GM18951 (cell line): Measurements from ENCODE around the gene PRODH2.

Experiments
- POLR2A ChIP-seq: IDR thresholded peaks from 4 replicates; pipeline ENCODE4 v1.6.1; 2011; ENCODE audit warnings: mild to moderate bottlenecking; ENCODE audit not compliant: insufficient read length, insufficient read depth; ENCODE audit errors: extremely low read depth
- in situ Hi-C: fragments of 300-500 bp; cut with MboI; formaldehyde crosslinking; loops from one replicate; pipeline ENCODE4 v1.12.0; 2022; ENCODE audit warnings: low sequenced_read_pairs, mixed read lengths, inconsistent platforms; ENCODE audit not compliant: unreplicated experiment

Gene PRODH2

DNA sequence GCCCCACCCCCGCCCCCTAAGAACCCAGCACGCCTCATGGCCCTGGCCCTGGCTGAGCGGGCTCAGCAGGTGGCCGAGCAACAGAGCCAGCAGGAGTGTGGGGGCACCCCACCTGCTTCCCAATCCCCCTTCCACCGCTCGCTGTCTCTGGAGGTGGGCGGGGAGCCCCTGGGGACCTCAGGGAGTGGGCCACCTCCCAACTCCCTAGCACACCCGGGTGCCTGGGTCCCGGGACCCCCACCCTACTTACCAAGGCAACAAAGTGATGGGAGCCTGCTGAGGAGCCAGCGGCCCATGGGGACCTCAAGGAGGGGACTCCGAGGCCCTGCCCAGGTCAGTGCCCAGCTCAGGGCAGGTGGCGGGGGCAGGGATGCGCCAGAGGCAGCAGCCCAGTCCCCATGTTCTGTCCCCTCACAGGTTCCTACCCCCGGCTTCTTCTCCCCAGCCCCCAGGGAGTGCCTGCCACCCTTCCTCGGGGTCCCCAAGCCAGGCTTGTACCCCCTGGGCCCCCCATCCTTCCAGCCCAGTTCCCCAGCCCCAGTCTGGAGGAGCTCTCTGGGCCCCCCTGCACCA is 25.3 kb downstream of the PRODH2 start:
- in situ Hi-C loops: no loop called here
- TF ChIP-seq POLR2A: no peak

DNA sequence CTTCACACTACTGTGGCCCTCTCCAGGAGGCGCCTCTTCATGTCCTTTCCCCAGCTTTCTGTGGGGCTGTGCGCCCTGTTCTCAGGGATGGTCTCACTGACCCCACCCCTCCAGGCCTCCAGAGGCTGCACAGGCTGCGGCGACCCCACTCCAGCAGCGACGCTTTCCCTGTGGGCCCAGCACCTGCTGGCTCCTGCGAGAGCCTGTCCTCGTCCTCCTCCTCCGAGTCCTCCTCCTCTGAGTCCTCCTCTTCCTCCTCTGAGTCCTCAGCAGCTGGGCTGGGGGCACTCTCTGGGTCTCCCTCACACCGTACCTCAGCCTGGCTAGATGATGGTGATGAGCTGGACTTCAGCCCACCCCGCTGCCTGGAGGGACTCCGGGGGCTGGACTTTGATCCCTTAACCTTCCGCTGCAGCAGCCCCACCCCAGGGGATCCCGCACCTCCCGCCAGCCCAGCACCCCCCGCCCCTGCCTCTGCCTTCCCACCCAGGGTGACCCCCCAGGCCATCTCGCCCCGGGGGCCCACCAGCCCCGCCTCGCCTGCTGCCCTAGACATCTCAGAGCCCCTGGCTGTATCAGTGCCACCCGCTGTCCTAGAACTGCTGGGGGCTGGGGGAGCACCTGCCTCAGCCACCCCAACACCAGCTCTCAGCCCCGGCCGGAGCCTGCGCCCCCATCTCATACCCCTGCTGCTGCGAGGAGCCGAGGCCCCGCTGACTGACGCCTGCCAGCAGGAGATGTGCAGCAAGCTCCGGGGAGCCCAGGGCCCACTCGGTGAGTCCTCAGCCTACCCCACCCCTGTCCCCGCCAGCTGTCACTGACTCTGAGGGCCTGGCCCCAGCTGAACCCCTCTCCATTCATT is 26.1 kb downstream of the PRODH2 start:
- TF ChIP-seq POLR2A: no peak
- in situ Hi-C loops: no loop called here

DNA sequence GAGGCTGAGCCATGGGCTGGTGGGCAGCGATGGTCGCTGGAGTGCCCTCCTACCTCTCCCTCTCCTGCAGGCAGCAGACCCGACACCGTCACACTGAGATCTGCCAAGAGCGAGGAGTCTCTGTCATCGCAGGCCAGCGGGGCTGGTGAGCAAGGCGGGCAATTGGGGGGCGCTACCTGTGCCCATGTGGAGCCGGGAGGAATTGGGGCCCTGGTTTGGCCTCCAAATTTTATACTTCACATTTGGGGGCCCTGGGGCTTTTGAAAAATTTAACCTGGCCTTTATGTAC is 27.4 kb downstream of the PRODH2 start:
- TF ChIP-seq POLR2A: no peak
- in situ Hi-C loops: no loop called here

DNA sequence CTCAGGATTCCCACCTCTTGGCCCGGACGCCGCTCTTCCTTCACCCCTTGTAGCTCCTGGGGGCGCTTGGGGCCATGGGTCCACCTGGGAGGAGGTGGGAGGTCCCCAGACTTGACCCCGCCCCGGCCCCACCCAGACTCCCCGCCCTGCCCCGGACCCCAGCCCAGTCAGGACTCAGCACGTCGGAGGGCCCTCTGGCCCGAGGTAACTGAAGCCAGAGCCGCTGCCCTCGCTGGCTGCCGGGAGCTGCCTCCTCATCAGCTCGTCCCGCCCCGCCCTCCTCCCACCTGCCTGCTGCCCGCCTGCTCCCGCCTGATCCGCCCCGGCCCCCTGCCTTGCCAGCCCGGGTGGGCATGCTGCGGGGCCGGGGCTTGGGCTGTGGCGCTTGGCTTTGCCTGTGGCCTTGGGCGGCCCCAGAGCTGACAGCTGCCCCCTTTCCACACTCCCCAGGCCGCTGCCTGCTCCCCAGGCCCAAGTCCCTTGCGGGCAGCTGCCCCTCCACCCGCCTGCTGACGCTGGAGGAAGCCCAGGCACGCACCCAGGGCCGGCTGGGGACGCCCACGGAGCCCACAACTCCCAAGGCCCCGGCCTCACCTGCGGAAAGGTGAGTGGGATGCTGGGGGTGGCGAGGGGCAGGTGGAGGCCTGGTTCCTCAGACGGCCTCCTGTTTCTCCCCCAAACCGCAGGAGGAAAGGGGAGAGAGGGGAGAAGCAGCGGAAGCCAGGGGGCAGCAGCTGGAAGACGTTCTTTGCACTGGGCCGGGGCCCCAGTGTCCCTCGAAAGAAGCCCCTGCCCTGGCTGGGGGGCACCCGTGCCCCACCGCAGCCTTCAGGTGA is 27.9 kb downstream of the PRODH2 start:
- in situ Hi-C loops: no loop called here
- TF ChIP-seq POLR2A: no peak

- in situ Hi-C loops: no loop called here
- no peak for TF ChIP-seq POLR2A
Observed at GRCh38 chr19:35783469-35784434, 28.9 kb downstream of the PRODH2 start.

GRCh38 chr19:35782589-35782988 is 30.1 kb downstream of the PRODH2 start:
- TF ChIP-seq POLR2A: no peak
- in situ Hi-C loops: no loop called here

- no peak for TF ChIP-seq POLR2A
- in situ Hi-C loops: no loop called here
Observed at GRCh38 chr19:35781650-35782049, 31.0 kb downstream of the PRODH2 start.

DNA sequence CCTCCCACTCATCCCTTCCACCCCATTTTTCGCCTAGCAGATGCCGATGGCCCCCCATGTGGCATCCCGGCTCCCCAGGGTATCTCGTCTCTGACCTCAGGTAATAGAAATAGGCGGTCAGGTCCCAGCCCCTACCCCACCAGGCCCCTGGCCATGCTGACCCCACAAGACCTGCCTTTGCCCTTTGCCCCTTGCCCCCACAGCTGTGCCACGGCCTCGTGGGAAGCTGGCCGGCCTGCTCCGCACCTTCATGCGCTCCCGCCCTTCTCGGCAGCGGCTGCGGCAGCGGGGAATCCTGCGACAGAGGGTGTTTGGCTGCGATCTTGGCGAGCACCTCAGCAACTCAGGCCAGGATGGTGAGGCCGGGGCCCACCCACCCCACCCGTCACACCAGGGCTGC is 31.9 kb downstream of the PRODH2 start:
- TF ChIP-seq POLR2A: no peak
- in situ Hi-C loops: no loop called here

DNA sequence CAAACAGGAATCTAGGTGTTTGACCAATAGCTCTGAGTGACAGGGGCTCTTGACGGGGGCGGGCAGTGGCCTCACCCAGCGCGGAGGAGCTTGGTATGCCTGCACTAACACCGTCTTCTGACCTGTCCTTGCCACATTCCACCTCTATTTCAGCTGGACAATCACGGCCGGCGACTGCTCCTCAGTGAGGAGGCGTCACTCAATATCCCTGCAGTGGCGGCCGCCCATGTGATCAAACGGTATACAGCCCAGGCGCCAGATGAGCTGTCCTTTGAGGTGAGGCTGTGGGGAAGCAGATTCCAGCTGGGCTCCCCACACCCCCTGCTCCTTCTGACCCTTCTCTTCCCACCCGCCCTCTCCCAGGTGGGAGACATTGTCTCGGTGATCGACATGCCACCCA is 32.6 kb downstream of the PRODH2 start:
- in situ Hi-C loops: no loop called here
- TF ChIP-seq POLR2A: no peak

- TF ChIP-seq POLR2A: no peak
- in situ Hi-C loops: no loop called here
Observed at GRCh38 chr19:35779033-35779432, 33.6 kb downstream of the PRODH2 start.

- in situ Hi-C loops: no loop called here
- TF ChIP-seq POLR2A: no peak
Observed at GRCh38 chr19:35777961-35778360, 34.7 kb downstream of the PRODH2 start.

DNA sequence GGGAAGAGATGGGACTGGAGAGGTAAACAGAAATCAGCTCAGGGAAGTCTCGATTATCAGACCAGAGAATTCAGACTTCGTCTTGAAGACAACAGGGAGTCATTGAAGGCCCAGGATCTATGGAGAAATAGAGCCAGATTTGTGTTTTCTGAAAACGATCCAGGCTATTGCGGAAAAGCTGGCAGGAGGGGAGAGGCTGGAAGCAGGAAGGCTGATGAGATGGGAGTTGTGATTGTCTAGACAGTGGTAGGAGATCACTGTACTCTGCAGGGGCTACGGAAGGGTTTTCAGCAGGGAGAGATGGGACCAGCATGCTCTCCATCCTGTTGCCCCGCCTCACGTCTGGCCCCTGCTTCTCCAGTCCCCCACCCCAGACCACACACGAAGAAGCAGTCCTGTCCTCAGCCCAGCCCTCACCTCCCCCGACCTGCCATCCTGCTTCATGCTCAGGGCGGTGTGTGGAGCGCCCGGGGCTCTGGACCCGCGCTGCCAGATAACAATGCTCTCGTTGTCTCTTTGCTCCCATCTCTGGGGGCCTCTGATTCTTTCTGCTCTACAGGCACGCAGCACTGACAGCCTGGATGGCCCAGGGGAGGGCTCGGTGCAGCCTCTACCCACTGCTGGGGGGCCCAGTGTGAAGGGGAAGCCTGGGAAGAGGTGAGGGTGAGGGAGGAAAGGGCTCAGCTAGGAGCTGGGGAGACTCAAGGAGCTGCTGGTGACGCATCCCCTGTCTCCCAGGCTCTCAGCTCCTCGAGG is 35.4 kb downstream of the PRODH2 start:
- in situ Hi-C loops: no loop called here
- TF ChIP-seq POLR2A: no peak
